PFSK-1 (cell line): ENCODE results near the gene EFHC2. TPM values are rescaled to one million over a fixed set of nuclear protein-coding genes. Genes with fewer than 3 reads are reported as not detected.

ENCODE experiments used
- FOXP2 ChIP-seq: optimal IDR thresholded peaks from 2 replicates; pipeline ENCODE3; 2011; ENCODE audit warnings: borderline replicate concordance, control low read depth, inconsistent platforms; ENCODE audit not compliant: insufficient read depth; ENCODE audit errors: extremely low read length, extremely low read depth
- POLR2AphosphoS5 ChIP-seq: IDR thresholded peaks from 2 replicates; pipeline ENCODE4 v1.6.1; 2012; ENCODE audit warnings: low read depth, mild to moderate bottlenecking, control low read depth, low read length, moderate library complexity
- SIN3A ChIP-seq: IDR thresholded peaks from 2 replicates; pipeline ENCODE4 v1.6.1; 2012; ENCODE audit warnings: mild to moderate bottlenecking, low read length, moderate library complexity, borderline replicate concordance; ENCODE audit not compliant: insufficient read depth
- TAF1 ChIP-seq: IDR thresholded peaks from 2 replicates; pipeline ENCODE4 v1.6.1; 2012; ENCODE audit warnings: low read length, control low read depth, borderline replicate concordance; ENCODE audit not compliant: insufficient read depth
- polyA plus RNA-seq: library from polyadenylated mRNA; unstranded; fragments of >200 nt; gene quantifications from one replicate; pipeline ENCODE4 v1.2.1, GENCODE V29; 2012; ENCODE audit warnings: low read depth, missing spikeins; ENCODE audit not compliant: insufficient read length
- TF ChIP-seq, protein P1 (sequence below), 2 experiments: IDR thresholded peaks; 2 replicates each; pipeline versions ENCODE4 v1.6.1 to v1.8.0; 2011 to 2012; ENCODE audit warnings: low read depth in 2 of 2, low read length in 2 of 2, control low read depth in 1 of 2, inconsistent platforms in 1 of 2, mild to moderate bottlenecking in 1 of 2, moderate library complexity in 1 of 2; ENCODE audit not compliant: insufficient read depth in 1 of 2

EFHC2 gene, protein sequence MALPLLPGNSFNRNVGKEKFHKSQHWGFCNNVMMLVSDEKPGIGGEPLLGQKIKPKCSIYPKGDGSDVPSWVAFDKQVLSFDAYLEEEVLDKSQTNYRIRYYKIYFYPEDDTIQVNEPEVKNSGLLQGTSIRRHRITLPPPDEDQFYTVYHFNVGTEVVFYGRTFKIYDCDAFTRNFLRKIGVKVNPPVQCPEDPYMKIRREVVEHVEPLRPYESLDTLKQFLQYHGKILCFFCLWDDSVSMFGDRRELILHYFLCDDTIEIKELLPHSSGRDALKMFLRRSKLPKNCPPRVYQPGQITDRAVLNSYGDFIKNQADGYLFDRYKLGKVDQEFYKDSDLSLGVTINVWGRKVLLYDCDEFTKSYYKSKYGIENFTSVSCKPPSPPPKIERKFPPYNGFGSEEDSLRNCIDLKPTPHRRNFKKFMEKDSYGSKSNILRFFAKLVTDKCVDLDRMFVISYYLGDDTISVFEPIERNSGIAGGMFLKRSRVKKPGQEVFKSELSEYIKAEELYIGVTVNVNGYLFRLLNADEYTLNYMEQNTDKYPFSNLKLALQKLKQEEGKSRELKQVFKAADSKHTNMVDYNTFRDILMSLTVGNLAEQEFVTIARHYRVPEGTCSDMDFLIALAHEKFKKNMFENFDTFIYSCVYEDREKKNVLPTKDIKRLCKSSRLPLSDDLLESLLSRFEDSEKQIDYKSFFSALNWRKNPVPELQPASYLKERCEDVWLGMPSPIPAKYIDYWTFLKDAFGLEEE
- polyA plus RNA-seq = not detected

DNA sequence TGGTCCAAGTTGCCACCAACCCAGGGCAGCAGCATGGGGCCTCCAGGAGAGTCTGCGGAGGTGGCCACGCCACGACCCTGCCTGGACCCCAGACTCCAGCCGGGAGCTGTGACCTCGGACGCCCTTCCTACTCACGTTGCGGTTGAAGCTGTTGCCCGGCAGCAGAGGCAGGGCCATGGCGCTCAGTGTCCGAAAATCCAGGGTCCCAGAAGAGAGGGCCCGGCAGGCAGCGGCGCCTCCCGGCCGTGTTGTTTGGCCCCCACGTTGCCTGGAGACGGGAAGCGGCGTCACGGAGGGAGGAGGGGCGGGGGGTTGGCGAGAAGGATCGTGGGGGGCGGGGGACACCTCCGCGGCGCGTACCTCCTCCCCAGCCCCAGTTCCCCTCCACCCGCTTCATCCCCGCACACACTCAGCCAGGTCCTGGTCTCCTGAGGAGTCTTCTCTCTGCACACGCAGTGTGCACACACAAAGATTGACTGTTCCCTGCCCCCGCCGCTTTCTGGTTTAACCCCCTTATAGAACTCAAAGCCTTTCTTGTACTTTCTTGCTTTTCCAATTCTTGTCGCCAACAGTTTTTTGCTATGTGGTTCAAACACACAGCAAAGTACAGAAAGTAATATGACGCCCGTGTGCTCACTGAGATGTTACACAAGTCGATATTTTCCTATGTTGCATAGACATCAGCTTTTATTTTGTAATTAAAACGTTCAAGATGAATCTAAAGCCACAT is at the start of gene EFHC2:
EFHC2 (minus strand) TSS at position 261 of the 730 bp plus-strand sequence; CDS start at position 177, 84 bp downstream.
- TF ChIP-seq FOXP2 = no peak
- no peak for TF ChIP-seq SIN3A
- no peak for TF ChIP-seq TAF1
- no peak for TF ChIP-seq POLR2AphosphoS5
- TF ChIP-seq, protein P1, sequence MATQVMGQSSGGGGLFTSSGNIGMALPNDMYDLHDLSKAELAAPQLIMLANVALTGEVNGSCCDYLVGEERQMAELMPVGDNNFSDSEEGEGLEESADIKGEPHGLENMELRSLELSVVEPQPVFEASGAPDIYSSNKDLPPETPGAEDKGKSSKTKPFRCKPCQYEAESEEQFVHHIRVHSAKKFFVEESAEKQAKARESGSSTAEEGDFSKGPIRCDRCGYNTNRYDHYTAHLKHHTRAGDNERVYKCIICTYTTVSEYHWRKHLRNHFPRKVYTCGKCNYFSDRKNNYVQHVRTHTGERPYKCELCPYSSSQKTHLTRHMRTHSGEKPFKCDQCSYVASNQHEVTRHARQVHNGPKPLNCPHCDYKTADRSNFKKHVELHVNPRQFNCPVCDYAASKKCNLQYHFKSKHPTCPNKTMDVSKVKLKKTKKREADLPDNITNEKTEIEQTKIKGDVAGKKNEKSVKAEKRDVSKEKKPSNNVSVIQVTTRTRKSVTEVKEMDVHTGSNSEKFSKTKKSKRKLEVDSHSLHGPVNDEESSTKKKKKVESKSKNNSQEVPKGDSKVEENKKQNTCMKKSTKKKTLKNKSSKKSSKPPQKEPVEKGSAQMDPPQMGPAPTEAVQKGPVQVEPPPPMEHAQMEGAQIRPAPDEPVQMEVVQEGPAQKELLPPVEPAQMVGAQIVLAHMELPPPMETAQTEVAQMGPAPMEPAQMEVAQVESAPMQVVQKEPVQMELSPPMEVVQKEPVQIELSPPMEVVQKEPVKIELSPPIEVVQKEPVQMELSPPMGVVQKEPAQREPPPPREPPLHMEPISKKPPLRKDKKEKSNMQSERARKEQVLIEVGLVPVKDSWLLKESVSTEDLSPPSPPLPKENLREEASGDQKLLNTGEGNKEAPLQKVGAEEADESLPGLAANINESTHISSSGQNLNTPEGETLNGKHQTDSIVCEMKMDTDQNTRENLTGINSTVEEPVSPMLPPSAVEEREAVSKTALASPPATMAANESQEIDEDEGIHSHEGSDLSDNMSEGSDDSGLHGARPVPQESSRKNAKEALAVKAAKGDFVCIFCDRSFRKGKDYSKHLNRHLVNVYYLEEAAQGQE (IDR thresholded peaks at IDR 0.05; ENCODE audit: insufficient read depth in 1 of 2, low read depth in 2 of 2, low read length in 2 of 2) = no peak

- TF ChIP-seq SIN3A (no peak), TAF1 (no peak), FOXP2 (no peak), POLR2AphosphoS5 (no peak)
- TF ChIP-seq, protein P1 (IDR thresholded peaks at IDR 0.05; ENCODE audit: insufficient read depth in 1 of 2, low read depth in 2 of 2, low read length in 2 of 2) = no peak
Measured at GRCh38 chrX:44392767-44393166, 49.3 kb upstream of the EFHC2 start.

- TF ChIP-seq FOXP2 (no peak), POLR2AphosphoS5 (no peak), SIN3A (no peak), TAF1 (no peak)
- TF ChIP-seq, protein P1 (IDR thresholded peaks at IDR 0.05; ENCODE audit: insufficient read depth in 1 of 2, low read depth in 2 of 2, low read length in 2 of 2) = no peak
Measured at GRCh38 chrX:44384688-44385338, 41.3 kb upstream of the EFHC2 start.

DNA sequence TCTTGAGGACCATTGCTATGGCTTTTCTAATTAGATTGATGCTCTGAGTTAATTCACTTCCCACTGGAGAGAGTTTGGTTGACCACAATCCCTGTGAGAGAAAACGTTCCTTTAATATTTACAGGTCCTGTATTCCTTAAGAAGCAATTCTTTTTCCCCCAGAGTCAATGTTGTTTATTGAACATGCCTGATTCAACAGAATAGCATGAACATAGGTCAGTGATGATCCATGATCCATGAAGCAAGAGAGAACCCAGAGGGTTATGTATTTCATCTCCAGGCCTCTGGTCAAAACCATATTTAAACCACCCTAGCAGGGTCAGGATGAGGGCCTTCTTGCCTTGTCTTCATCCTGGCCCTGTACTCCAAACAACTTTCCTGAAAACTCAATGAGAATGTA is 39.4 kb upstream of the EFHC2 start:
- TF ChIP-seq, protein P1 (IDR thresholded peaks at IDR 0.05; ENCODE audit: insufficient read depth in 1 of 2, low read depth in 2 of 2, low read length in 2 of 2) = no peak
